GM19193 (cell line): ENCODE results near the gene CFB.

ENCODE experiments used
- POLR2A ChIP-seq: IDR thresholded peaks from 4 replicates; pipeline ENCODE4 v1.6.1; 2011; ENCODE audit not compliant: insufficient read depth, insufficient read length; ENCODE audit errors: extremely low read depth

CFB gene

GRCh38 chr6:31945507-31946369 is at the start of gene CFB:
CFB (plus strand) TSS chr6:31946095; CDS start chr6:31946222, 127 bp downstream.
- no peak for TF ChIP-seq POLR2A

DNA sequence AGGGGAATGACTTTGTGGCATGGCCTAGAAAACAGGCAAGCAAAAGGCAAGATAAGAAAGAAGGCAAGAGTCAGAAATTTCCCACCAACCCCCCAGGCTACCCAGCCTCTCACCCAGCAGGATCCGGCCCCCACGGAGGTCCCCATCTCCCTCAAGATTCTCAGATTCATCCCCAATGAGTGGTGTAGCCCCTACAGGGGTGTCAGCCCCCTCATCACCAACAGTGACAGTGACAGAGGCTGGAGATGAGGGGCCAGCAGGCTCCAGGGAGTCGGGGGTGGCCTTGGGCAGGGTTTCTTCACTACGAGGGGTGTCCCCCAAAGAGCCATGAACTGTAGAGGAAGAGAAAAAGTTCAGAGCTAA is 49.4 kb upstream of the CFB start:
- TF ChIP-seq POLR2A = no peak

GRCh38 chr6:31896856-31897611 is 48.9 kb upstream of the CFB start:
- no peak for TF ChIP-seq POLR2A

GRCh38 chr6:31897612-31898382 is 48.1 kb upstream of the CFB start, which contains the start of gene EHMT2:
EHMT2 (minus strand) TSS chr6:31897698; CDS start chr6:31897677, 21 bp downstream.
- TF ChIP-seq POLR2A = peak; percentile 64

- TF ChIP-seq POLR2A = no peak
These were observed 47.4 kb upstream of the CFB start for GRCh38 chr6:31898383-31899011.

DNA sequence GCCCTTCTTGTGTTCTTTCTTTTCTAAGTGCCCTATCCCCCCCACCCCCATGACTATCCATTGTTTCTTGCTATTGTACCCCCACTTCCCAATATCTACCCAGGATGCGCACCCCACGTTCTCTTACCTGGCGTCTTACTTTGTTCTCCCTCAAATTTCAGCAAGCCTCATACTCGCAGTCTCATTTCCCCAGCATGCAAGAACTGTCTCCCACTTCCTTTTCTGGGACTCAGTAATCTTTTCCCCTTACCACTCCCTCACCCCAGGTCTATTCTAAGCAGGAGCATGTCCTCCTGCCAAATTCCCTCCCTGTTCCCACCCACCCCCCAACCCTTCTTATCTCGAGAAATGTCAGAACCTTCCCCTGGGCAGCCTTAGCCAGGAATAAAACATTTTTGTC is 46.7 kb upstream of the CFB start:
- TF ChIP-seq POLR2A = no peak

DNA sequence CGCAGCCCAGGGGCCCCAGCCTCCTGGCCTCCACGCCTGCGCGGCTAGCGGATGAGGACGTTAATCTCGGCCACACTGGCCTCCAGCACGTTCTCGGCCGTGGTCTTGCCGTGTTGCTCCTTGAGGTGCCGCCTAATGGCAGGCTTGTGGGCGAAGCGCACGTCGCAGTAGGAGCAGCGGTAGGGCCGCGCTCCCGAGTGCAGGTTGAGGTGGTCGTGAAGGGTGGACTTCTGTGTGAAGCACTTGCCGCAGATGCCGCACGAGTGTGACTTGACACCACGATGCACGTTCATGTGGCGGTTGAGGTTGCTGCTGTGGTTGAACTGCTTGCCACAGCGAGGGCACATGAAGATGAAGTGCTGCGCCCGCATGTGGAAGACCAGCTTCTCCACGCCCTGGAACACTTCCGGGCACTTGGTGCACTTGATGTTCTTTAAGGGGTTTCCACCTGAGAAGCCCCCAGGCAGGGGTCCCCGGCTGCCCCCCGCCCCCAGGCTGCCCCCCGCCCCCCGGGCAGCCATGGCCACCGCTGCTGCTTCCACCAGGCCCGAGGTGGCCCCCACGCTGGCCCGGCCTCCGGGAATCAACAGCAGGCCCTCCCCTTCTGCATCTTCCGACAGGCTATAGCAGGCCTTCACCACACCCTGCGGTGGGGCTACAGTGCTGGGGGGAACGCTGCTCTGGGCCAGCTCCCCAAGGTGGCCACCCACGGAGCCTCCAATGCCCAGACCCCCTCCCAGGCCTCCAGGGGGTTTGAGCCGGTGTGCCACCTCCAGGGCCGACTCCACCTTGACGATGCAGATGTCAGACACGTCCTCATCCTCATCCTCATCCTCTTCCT is 45.8 kb upstream of the CFB start:
- TF ChIP-seq POLR2A = no peak

DNA sequence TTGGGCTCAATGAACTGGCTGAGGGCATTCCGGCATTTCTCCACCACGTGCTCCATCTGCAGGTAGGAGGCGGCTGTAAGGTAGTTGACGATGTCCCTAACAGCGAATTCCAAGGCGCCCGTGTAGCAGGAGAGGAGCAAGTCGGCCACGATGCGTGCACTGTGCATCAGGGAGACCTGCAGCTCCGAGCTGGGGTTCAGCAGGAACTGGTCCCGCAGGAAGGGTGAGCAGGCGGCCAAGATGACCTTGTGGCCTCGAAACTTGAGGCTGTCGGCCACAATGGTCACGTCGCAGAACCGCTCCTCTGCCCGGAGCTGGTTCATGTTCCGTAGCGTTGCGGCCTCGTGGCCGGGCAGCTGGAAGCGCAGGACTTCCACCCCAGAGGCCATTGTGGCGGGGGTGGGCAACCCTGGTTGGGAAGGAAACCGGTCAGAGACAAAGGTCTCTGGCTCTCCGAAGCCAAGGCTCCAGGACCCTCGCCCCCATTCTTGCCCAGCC is 44.9 kb upstream of the CFB start:
- TF ChIP-seq POLR2A = no peak

DNA sequence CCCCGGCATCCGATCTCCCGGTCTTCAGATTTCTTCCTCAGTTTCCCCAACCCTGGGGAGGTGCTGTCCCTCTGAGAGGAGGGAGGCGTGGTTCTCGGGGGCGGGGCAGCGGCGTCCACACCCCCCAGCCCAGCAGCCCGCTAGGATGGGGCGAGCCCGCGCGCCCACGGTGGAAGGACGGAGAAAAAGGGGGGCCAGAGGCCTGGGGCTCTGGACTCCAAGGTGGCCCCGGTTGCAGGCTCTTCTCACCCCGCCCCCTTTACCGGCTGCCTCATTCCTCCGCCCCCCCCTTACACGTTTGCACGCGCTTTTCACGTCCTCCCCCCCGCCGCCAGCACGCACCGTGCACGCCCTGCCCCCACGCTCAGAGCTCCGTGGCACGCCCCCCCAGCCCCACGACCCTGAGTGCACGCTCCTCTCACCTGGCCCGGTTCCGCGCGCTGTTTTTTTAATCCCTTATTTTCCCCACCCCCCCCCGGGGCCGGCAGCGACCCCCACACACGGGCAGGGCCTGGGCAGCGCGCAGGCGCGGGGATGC is 44.4 kb upstream of the CFB start:
- TF ChIP-seq POLR2A = no peak

DNA sequence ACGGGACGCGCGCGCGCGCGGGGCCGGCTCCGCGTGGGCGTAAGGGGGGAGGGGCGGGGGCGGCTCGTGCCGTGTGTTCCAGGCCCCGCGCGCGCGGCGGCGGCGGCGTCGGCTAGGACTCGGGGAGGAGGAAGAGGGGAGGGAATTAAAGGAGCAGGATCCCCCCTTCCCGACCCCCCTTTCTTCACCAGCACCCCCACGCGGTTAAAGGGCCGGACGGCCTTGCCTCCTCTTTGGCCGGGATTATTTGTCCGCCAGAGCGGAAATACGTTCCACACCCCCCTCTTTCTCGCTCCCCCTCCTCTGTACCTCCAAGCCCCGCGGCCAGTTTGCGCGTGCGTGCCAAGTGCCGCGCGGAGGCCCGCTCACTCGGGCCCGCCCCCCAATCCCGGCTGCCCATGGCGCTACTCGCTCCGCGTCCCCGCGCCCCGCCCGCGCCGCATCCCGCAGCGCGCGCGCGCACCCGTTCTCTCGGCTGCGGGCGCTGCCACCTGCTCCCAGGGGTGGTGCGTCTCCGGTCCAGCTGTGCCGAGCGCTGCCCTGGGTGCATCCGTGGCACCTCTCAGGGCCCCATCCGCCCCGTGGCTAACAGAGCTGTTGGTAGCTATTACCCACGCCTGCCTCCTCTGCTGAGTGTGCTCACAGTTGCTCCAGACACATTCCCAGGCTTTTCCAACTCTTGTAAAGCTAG is 43.8 kb upstream of the CFB start, which contains the start of gene ZBTB12:
Gene ZBTB12 (minus strand): TSS at position 134 of the 691 bp plus-strand sequence. CDS start 781 bp downstream, outside the sequence.
- TF ChIP-seq POLR2A = no peak

- no peak for TF ChIP-seq POLR2A
These were observed 41.9 kb upstream of the CFB start for GRCh38 chr6:31903957-31904356.

DNA sequence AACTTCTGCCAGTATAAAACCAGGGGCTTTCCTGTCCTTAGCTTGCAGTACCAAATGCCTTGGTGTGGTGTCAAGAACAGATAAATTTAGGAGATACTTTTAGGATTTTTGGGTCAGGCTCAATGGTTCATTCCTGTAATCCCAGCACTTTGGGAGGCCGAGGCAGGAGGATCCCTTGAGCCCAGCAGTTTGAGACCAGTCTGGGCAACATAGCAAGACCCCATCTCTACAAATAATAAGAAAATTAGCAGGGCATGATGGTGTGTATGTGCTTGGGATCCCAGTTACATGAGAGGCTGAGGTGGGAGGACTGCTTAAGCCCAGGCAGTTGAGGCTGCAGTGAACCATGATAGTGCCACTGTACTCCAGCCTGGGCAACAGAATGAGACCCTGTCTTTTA is 40.9 kb upstream of the CFB start:
- TF ChIP-seq POLR2A = no peak

- no peak for TF ChIP-seq POLR2A
These were observed 39.8 kb upstream of the CFB start for GRCh38 chr6:31906122-31906521.
